Thyroid gland (tissue), 4 donors: ENCODE measurements around the gene SOX12. TPM values are rescaled to one million over a fixed set of nuclear protein-coding genes. Genes with fewer than 3 reads are reported as not detected.

Experiments
- DNase-seq, 2 donors: peaks; one replicate each; pipeline ENCODE4 v3.0.0-alpha.2; 2019
- H3K27ac ChIP-seq, 3 donors: fragments of 200-600 bp; sonication (generic); 1 replicate in 2 of 3; 2 replicates in 1 of 3; pipeline ENCODE4 v1.5.1; 2016 to 2019; ENCODE audit warnings: mild to moderate bottlenecking in 1 of 3, moderate library complexity in 1 of 3
- H3K27me3 ChIP-seq: fragments of 200-600 bp; sonication (generic); one replicate; pipeline ENCODE4 v1.5.1; 2019
- H3K36me3 ChIP-seq, 2 donors: fragments of 200-600 bp; sonication (generic); one replicate each; pipeline ENCODE4 v1.5.1; 2016 to 2019
- H3K4me1 ChIP-seq, 2 donors: fragments of 200-600 bp; sonication (generic); one replicate each; pipeline ENCODE4 v1.5.1; 2017 to 2019
- H3K4me3 ChIP-seq, 3 donors: fragments of 200-600 bp; sonication (generic); replicated peaks in 1 of 3; 1 replicate in 2 of 3; 2 replicates in 1 of 3; pipeline ENCODE4 v1.5.1; 2016; ENCODE audit warnings: mild to moderate bottlenecking in 1 of 3
- H3K9me3 ChIP-seq: fragments of 200-600 bp; sonication (generic); one replicate; pipeline ENCODE4 v1.5.1; 2017
- POLR2A ChIP-seq, 2 donors: fragments of 450-650 bp; IDR thresholded peaks; one replicate each; pipeline ENCODE4 v1.6.1; 2017; ENCODE audit warnings: antibody characterized with exemption in 2 of 2, mild to moderate bottlenecking in 2 of 2, moderate library complexity in 1 of 2
- WGBS, 2 donors: methylation state at CpG; one replicate each; pipeline ENCODE4 v1.1.5; 2017; 5-methylcytosine and 5-hydroxymethylcytosine counted together
- intact Hi-C: fragments of 100-400 bp; cut with DNase I; formaldehyde crosslinking; loops from one replicate; pipeline ENCODE4 v1.15.1; 2023
- total RNA-seq, 4 donors: library from RNA; depleted of rRNA; stranded (reverse); fragments of >200 nt; gene quantifications; one replicate each; pipeline ENCODE4 v1.2.3, GENCODE V29; 2016
- TF ChIP-seq, protein P1 (sequence below), 6 experiments: fragments of 200-600 bp in 3 of 6; fragments of 450-650 bp in 3 of 6; sonication (generic) in 3 of 6; IDR thresholded peaks; one replicate each; pipeline ENCODE4 v1.5.1; 2016 to 2019; ENCODE audit warnings: antibody characterized with exemption in 6 of 6, mild to moderate bottlenecking in 2 of 6, inconsistent platforms in 1 of 6, moderate library complexity in 1 of 6

The SOX12 gene
- total RNA-seq, 4 donors from 2014 or later: 7.1 to 12.9 (median 9.0) TPM

DNA sequence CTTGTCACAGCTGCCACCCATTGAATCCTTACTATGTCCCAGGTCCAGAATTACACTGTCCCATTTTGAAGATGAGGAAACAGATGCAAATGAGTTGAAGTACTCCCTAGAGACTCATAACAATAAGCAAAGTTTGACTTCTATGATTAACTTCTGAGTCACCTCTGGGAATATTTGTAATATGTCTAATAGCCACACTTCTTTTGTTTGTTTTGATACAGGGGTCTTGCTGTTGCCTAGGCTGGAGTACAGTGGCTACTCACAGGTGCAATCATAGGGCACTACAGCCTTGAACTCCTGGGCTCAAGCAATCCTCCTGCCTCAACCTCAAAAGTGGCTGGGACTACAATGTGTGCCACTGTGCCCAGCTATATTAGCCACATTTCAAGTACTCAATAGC lies 11.4 kb upstream of the SOX12 start:
- DNase-seq: no peak
- Histone ChIP-seq H3K4me3 (no peak overlapping the region), H3K4me1 (peaks cover 0 to 8% of the 10 kb centered on the region in 2 donors), H3K36me3 (no peaks in the 10 kb centered on the region), H3K9me3 (no peaks in the 10 kb centered on the region), H3K27ac (no peak overlapping the region), H3K27me3 (no peaks in the 10 kb centered on the region)
- intact Hi-C loops: no loop called here
- no peak for TF ChIP-seq POLR2A (IDR thresholded peaks at IDR 0.05)
- TF ChIP-seq, protein P1, sequence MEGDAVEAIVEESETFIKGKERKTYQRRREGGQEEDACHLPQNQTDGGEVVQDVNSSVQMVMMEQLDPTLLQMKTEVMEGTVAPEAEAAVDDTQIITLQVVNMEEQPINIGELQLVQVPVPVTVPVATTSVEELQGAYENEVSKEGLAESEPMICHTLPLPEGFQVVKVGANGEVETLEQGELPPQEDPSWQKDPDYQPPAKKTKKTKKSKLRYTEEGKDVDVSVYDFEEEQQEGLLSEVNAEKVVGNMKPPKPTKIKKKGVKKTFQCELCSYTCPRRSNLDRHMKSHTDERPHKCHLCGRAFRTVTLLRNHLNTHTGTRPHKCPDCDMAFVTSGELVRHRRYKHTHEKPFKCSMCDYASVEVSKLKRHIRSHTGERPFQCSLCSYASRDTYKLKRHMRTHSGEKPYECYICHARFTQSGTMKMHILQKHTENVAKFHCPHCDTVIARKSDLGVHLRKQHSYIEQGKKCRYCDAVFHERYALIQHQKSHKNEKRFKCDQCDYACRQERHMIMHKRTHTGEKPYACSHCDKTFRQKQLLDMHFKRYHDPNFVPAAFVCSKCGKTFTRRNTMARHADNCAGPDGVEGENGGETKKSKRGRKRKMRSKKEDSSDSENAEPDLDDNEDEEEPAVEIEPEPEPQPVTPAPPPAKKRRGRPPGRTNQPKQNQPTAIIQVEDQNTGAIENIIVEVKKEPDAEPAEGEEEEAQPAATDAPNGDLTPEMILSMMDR (IDR thresholded peaks at IDR 0.05): no peak

DNA sequence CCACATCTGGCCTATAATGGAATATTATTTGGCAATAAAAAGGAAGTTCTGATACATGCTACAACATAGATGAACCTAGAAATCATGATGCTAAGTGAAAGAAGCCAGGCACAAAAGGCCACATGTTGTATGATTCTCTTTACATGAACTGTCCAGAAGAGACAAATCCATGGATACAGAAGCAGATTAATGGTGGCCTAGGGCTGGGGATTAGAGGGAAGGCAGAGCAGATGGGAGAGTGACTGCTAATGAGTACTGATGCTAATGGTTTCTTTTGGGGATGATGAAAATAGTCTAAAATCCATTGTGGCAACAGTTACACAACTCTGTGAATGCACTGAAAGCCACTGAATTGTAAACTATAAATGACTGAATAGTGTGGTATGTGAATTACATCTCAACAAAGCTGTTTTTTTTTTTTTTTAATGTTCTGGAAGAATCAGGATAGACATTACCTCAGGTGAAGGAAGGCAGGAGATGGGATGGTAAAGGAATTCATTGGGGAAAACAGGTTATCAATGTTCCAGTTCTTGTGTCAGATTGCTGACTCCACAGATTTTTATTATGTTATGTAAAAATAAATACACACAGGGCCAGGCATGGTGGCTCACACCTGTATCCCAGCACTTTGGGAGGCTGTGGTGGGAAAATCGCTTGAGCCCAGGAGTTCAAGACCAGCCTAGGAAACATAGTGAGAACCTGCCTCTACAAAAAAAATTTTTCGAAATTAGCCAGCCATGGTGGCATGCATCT lies 8.9 kb upstream of the SOX12 start:
- no peaks in the 10 kb centered on the region for H3K4me1 ChIP-seq
- no peak for DNase-seq
- no peaks in the 10 kb centered on the region for H3K36me3 ChIP-seq
- no peak overlapping the region for H3K4me3 ChIP-seq
- TF ChIP-seq, protein P1 (IDR thresholded peaks at IDR 0.05): no peak
- no peak for TF ChIP-seq POLR2A (IDR thresholded peaks at IDR 0.05)
- H3K27ac ChIP-seq: no peak overlapping the region
- H3K9me3 ChIP-seq: no peaks in the 10 kb centered on the region
- H3K27me3 ChIP-seq: no peaks in the 10 kb centered on the region
- intact Hi-C loops: no loop called here
- WGBS, 2 donors: 92 to 100% methylated on average over 2 of the region's 2 CpGs

DNA sequence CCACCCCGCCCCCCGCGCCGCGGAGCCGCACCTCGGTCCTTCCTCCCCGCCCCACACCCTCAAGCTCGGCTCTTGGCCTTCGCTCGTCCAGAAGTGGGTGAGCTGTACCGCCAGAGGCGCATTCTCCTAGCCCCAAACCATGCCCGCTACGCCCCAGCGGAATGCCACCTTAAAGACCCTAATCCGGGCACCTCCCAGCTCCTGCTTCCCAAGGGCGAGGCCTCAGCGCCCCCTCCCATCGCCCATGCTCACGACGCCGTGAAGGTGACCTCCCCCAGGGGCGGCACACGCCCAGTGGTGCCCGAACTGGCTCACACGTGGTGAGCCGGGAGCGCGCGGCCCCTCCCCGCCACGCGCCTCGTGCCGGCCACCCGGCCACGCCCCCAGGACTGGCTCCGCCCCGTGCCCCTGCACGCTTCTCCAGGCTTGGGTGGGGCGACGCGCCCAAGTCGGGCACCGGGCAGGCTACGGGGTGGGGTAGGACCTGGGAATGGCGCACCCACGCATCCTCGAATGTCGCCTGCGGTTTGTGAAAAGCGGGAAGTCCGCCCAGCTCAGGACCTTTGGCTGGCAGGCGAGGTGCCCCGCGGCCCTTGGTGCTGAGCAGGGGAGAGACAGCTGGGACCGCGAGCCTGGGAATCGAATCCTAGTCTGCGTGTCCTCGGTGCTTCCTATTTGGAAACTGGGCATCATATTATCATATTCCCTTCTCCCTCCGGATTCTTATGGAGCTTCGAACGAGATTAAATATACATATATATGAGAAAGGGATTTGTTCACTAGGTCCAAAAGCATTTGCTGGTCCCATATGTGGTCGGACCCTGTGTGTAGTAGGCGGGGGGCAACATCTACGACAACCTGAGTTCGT lies 941 bp upstream of the SOX12 start:
- Histone ChIP-seq H3K27ac (peak overlapping the region; percentile 83 to 98 (median 83)), H3K4me1 (peaks cover 3 to 24% of the 10 kb centered on the region in 2 donors), H3K9me3 (no peaks in the 10 kb centered on the region), H3K36me3 (no peaks in the 10 kb centered on the region), H3K27me3 (no peaks in the 10 kb centered on the region), H3K4me3 (peak overlapping the region; percentile 29 to 70 (median 68))
- DNase-seq: peak; percentile 95 to 96
- WGBS, 2 donors: 0 to 1% methylated on average over 28 to 30 of the region's 69 CpGs
- intact Hi-C loops: no loop called here
- TF ChIP-seq, protein P1 (IDR thresholded peaks at IDR 0.05): peak in 3 of 6 experiments; percentile 21 to 37 (median 35)
- peak; percentile 63 to 93 for TF ChIP-seq POLR2A (IDR thresholded peaks at IDR 0.05)

DNA sequence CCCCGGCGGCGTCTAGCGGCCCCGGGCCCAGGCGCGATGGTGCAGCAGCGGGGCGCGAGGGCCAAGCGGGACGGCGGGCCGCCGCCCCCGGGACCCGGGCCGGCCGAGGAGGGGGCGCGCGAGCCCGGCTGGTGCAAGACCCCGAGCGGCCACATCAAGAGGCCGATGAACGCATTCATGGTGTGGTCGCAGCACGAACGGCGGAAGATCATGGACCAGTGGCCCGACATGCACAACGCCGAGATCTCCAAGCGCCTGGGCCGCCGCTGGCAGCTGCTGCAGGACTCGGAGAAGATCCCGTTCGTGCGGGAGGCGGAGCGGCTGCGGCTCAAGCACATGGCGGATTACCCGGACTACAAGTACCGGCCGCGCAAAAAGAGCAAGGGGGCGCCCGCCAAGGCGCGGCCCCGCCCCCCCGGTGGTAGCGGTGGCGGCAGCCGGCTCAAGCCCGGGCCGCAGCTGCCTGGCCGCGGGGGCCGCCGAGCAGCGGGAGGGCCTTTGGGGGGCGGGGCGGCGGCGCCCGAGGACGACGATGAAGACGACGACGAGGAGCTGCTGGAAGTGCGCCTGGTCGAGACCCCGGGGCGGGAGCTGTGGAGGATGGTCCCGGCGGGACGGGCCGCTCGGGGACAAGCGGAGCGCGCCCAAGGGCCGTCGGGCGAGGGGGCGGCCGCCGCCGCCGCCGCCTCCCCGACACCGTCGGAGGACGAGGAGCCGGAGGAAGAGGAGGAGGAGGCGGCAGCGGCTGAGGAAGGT lies 715 bp downstream of the SOX12 start:
- Histone ChIP-seq H3K4me1 (peaks cover 14 to 33% of the 10 kb centered on the region in 2 donors), H3K9me3 (no peaks in the 10 kb centered on the region), H3K27ac (peak overlapping the region; percentile 88 to 98 (median 91)), H3K36me3 (no peaks in the 10 kb centered on the region), H3K27me3 (no peaks in the 10 kb centered on the region), H3K4me3 (peak overlapping the region; percentile 19 to 75 (median 62))
- DNase-seq: peak; percentile 68 to 72
- intact Hi-C loops: no loop called here
- TF ChIP-seq, protein P1 (IDR thresholded peaks at IDR 0.05): no peak
- no peak for TF ChIP-seq POLR2A (IDR thresholded peaks at IDR 0.05)
- 3% methylated on average over 6 to 8 of the region's 103 CpGs for WGBS, 2 donors
